CD14-positive monocyte (primary cell): ENCODE measurements around the gene OR2T8. TPM values are rescaled to one million over a fixed set of nuclear protein-coding genes. Genes with fewer than 3 reads are reported as not detected.

Experiments
- DNase-seq, 3 donors: peaks; one replicate each; pipeline ENCODE4 v3.0.0-alpha.2; 2011 to 2022
- H2AFZ ChIP-seq: 2 replicates; pipeline ENCODE4 v1.6.0; 2012; ENCODE audit warnings: mild to moderate bottlenecking, low read depth, low read length, inconsistent platforms; ENCODE audit not compliant: insufficient read depth, poor library complexity, severe bottlenecking
- H3K27ac ChIP-seq, 2 donors: 1 replicate in 1 of 2; 2 replicates in 1 of 2; pipeline ENCODE4 v1.5.1; 2012 to 2013; ENCODE audit warnings: low read length in 2 of 2, control low read depth in 1 of 2, inconsistent platforms in 1 of 2, low read depth in 1 of 2, mild to moderate bottlenecking in 1 of 2
- H3K27me3 ChIP-seq, 2 donors: one replicate each; pipeline versions ENCODE4 v1.6.0 to v1.6.1; 2011 to 2013; ENCODE audit warnings: low read length in 2 of 2; ENCODE audit not compliant: control insufficient read depth in 2 of 2, insufficient read depth in 2 of 2
- H3K36me3 ChIP-seq, 2 donors: replicated peaks in 1 of 2; 1 replicate in 1 of 2; 2 replicates in 1 of 2; pipeline versions ENCODE4 v1.5.1 to v1.6.1; 2012 to 2013; ENCODE audit warnings: low read length in 2 of 2, control low read depth in 1 of 2, inconsistent platforms in 1 of 2, mild to moderate bottlenecking in 1 of 2; ENCODE audit not compliant: insufficient read depth in 2 of 2, control insufficient read depth in 1 of 2
- H3K4me1 ChIP-seq, 2 donors: 1 replicate in 1 of 2; 2 replicates in 1 of 2; pipeline versions ENCODE4 v1.5.1 to v1.6.1; 2012 to 2013; ENCODE audit warnings: low read length in 2 of 2, control low read depth in 1 of 2, inconsistent platforms in 1 of 2, mild to moderate bottlenecking in 1 of 2, moderate library complexity in 1 of 2; ENCODE audit not compliant: insufficient read depth in 2 of 2, control insufficient read depth in 1 of 2
- H3K4me2 ChIP-seq: replicated peaks from 2 replicates; pipeline ENCODE3; 2012; ENCODE audit warnings: low read length, moderate library complexity, mild to moderate bottlenecking; ENCODE audit not compliant: poor library complexity, severe bottlenecking; ENCODE audit errors: extremely low read depth
- H3K4me3 ChIP-seq, 3 experiments: fragments of 200-600 bp in 1 of 3; sonication (generic) in 1 of 3; replicated peaks in 1 of 3; 1 replicate in 2 of 3; 2 replicates in 1 of 3; pipeline ENCODE4 v1.5.1; 2011 to 2013; ENCODE audit warnings: low read length in 3 of 3, mild to moderate bottlenecking in 3 of 3, control low read depth in 2 of 3, low read depth in 2 of 3, inconsistent platforms in 1 of 3, moderate library complexity in 1 of 3
- H3K79me2 ChIP-seq: 2 replicates; pipeline ENCODE4 v1.6.0; 2012; ENCODE audit warnings: mild to moderate bottlenecking, control low read depth, inconsistent platforms, low read length, moderate library complexity; ENCODE audit not compliant: insufficient read depth
- H3K9ac ChIP-seq: 2 replicates; pipeline ENCODE4 v1.6.0; 2017; ENCODE audit warnings: low read length, mild to moderate bottlenecking; ENCODE audit not compliant: insufficient read depth, poor library complexity, severe bottlenecking
- H3K9me3 ChIP-seq, 2 donors: replicated peaks in 1 of 2; 1 replicate in 1 of 2; 2 replicates in 1 of 2; pipeline versions ENCODE4 v1.5.1 to v1.6.1; 2012 to 2013; ENCODE audit warnings: low read length in 2 of 2, control low read depth in 1 of 2; ENCODE audit not compliant: control insufficient read depth in 1 of 2, insufficient read depth in 1 of 2
- H4K20me1 ChIP-seq: 2 replicates; pipeline ENCODE4 v1.6.0; 2012; ENCODE audit warnings: mild to moderate bottlenecking, low read length, control low read depth, moderate library complexity; ENCODE audit not compliant: insufficient read depth
- H3K27ac Mint-ChIP-seq, 7 donors: one replicate each; pipeline ENCODE4 v1.8.0; 2020; ENCODE audit warnings: mild to moderate bottlenecking in 7 of 7, mixed read lengths in 7 of 7, moderate library complexity in 6 of 7, inconsistent platforms in 2 of 7
- H3K27me3 Mint-ChIP-seq, 3 donors: one replicate each; pipeline ENCODE4 v1.8.0; 2021 to 2022; ENCODE audit warnings: low read depth in 3 of 3, mild to moderate bottlenecking in 3 of 3, mixed read lengths in 3 of 3, moderate library complexity in 3 of 3, inconsistent platforms in 1 of 3
- H3K36me3 Mint-ChIP-seq, 2 donors: one replicate each; pipeline ENCODE4 v1.8.0; 2020; ENCODE audit warnings: mixed read lengths in 2 of 2, inconsistent platforms in 1 of 2, mild to moderate bottlenecking in 1 of 2
- H3K4me1 Mint-ChIP-seq: one replicate; pipeline ENCODE4 v1.8.0; 2020; ENCODE audit warnings: mild to moderate bottlenecking, mixed read lengths
- H3K4me3 Mint-ChIP-seq, 2 donors: one replicate each; pipeline ENCODE4 v1.8.0; 2020; ENCODE audit warnings: mild to moderate bottlenecking in 2 of 2, mixed read lengths in 2 of 2, moderate library complexity in 1 of 2
- H3K9me3 Mint-ChIP-seq, 7 donors: one replicate each; pipeline ENCODE4 v1.8.0; 2020 to 2022; ENCODE audit warnings: mixed read lengths in 7 of 7, mild to moderate bottlenecking in 6 of 7, moderate library complexity in 6 of 7, inconsistent platforms in 2 of 7
- WGBS: methylation state at CpG from one replicate; pipeline ENCODE4 v1.1.5; 2013; ENCODE audit warnings: missing lambda C conversion rate; ENCODE audit not compliant: insufficient coverage; 5-methylcytosine and 5-hydroxymethylcytosine counted together
- intact Hi-C, 2 donors: fragments of 100-400 bp; cut with micrococcal nuclease; formaldehyde crosslinking; loops; one replicate each; pipeline versions ENCODE4 v1.15.0 to v1.15.1; 2023
- polyA plus RNA-seq, 3 donors: library from polyadenylated mRNA; depleted of rRNA in 1 of 3; unstranded in 2 of 3; stranded (reverse) in 1 of 3; fragments of 300-500 nt in 2 of 3; fragments of >200 nt in 1 of 3; fragmentation: Illumina TruSeq in 2 of 3; gene quantifications; 1 replicate in 2 of 3; 2 replicates in 1 of 3; pipeline ENCODE4 v1.2.3, GENCODE V29; 2012 to 2021
- TF ChIP-seq, protein P1 (sequence below): fragments of 200-600 bp; IDR thresholded peaks from one replicate; pipeline ENCODE4 v1.8.0; 2022; ENCODE audit warnings: antibody characterized with exemption, mild to moderate bottlenecking

Gene OR2T8
- polyA plus RNA-seq, 3 donors, result not detected

DNA sequence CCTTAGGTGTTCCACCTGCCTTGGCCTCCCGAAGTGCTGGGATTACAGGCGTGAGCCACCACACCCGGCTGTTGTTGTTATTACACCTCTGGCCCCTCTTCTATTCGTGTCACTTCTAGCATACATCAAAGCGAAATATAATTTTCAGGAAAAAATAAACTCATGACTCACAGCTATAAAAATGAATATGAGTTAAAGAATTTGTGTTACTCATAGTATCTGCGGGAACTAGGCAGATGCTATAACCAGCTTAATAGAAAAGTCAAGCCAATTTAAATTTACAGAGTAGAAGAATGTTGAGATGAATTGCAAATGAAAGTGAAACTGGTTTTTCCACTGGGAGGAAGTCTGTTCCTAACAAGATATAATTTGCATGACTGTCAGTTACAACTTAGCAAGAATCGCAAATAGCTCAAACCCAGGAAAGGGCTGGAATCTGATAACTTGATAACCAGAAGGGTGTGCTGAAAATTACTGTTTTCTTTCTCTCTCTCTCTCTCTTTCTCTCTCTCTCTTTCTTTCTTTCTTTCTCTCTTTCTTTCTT is 13.5 kb upstream of the OR2T8 start:
- no peaks in the 10 kb centered on the region for H3K36me3 ChIP-seq
- Mint-ChIP-seq H3K36me3 (no peaks in the 10 kb centered on the region), H3K27ac (peak overlapping the region; percentile 50 to 90 (median 82)), H3K27me3 (peaks cover 0 to 3% (median 2%) of the 10 kb centered on the region in 3 donors), H3K9me3 (peaks cover 3 to 18% (median 8%) of the 10 kb centered on the region in 7 donors), H3K4me3 (peak overlapping the region; percentile 87 to 96), H3K4me1 (peaks cover 27% of the 10 kb centered on the region)
- no peaks in the 10 kb centered on the region for H4K20me1 ChIP-seq
- TF ChIP-seq, protein P1, sequence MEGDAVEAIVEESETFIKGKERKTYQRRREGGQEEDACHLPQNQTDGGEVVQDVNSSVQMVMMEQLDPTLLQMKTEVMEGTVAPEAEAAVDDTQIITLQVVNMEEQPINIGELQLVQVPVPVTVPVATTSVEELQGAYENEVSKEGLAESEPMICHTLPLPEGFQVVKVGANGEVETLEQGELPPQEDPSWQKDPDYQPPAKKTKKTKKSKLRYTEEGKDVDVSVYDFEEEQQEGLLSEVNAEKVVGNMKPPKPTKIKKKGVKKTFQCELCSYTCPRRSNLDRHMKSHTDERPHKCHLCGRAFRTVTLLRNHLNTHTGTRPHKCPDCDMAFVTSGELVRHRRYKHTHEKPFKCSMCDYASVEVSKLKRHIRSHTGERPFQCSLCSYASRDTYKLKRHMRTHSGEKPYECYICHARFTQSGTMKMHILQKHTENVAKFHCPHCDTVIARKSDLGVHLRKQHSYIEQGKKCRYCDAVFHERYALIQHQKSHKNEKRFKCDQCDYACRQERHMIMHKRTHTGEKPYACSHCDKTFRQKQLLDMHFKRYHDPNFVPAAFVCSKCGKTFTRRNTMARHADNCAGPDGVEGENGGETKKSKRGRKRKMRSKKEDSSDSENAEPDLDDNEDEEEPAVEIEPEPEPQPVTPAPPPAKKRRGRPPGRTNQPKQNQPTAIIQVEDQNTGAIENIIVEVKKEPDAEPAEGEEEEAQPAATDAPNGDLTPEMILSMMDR, result peak; percentile 31
- peak; percentile 12 to 32 (median 28) for DNase-seq
- H3K4me1 ChIP-seq, result peaks cover 0 to 4% of the 10 kb centered on the region in 2 donors
- peak overlapping the region; percentile 76 for H2AFZ ChIP-seq
- no peaks in the 10 kb centered on the region for H3K27me3 ChIP-seq
- H3K9me3 ChIP-seq, result no peaks in the 10 kb centered on the region
- peak overlapping the region; percentile 51 for H3K9ac ChIP-seq
- intact Hi-C loops, result no loop called here
- H3K79me2 ChIP-seq, result no peaks in the 10 kb centered on the region
- H3K4me2 ChIP-seq, result peak overlapping the region; percentile 73
- peak overlapping the region; percentile 46 to 89 (median 75) for H3K4me3 ChIP-seq
- H3K27ac ChIP-seq, result peak overlapping the region in 1 of 2 donors; percentile 64
- WGBS, result no CpG with 5 or more reads among the region's 7 CpGs

- Histone ChIP-seq H3K9ac (no peak overlapping the region), H3K27me3 (no peaks in the 10 kb centered on the region), H2AFZ (peak overlapping the region; percentile 42), H3K27ac (no peak overlapping the region), H3K79me2 (no peaks in the 10 kb centered on the region), H3K36me3 (no peaks in the 10 kb centered on the region), H4K20me1 (no peaks in the 10 kb centered on the region), H3K9me3 (no peaks in the 10 kb centered on the region), H3K4me3 (no peak overlapping the region), H3K4me2 (no peak overlapping the region), H3K4me1 (peaks cover 0 to 4% of the 10 kb centered on the region in 2 donors)
- no peak for DNase-seq
- Mint-ChIP-seq H3K4me1 (peaks cover 27% of the 10 kb centered on the region), H3K27me3 (peaks cover 0 to 3% (median 2%) of the 10 kb centered on the region in 3 donors), H3K27ac (no peak overlapping the region), H3K36me3 (no peaks in the 10 kb centered on the region), H3K4me3 (no peak overlapping the region), H3K9me3 (peaks cover 5 to 11% (median 9%) of the 10 kb centered on the region in 7 donors)
- intact Hi-C loops, result no loop called here
- WGBS, result 28% methylated on average over 3 of the region's 5 CpGs
- TF ChIP-seq, protein P1, result no peak
These were observed 11.3 kb upstream of the OR2T8 start for GRCh38 chr1:247908766-247909165.
